K562 (cell line): Measurements from ENCODE around the gene EPHA2.

Experiments
- CTCF ChIP-seq, 3 experiments: IDR thresholded peaks in 2 of 3; conservative IDR thresholded peaks in 1 of 3; 2 replicates each; pipeline ENCODE4 v1.5.1; 2011 to 2012; ENCODE audit warnings: low read length in 3 of 3, mild to moderate bottlenecking in 3 of 3, control low read depth in 2 of 3, improper control_type of control experiment in 1 of 3, inconsistent platforms in 1 of 3, low read depth in 1 of 3, mixed read lengths in 1 of 3, moderate library complexity in 1 of 3; ENCODE audit not compliant: insufficient read depth in 2 of 3
- HDAC6 ChIP-seq: IDR thresholded peaks from 2 replicates; pipeline ENCODE4 v1.6.1; 2012; ENCODE audit warnings: low read depth, mild to moderate bottlenecking, control low read depth, inconsistent platforms, low read length, moderate library complexity
- IRF1 ChIP-seq: sonication (generic); formaldehyde crosslinking; IDR thresholded peaks from 2 replicates; pipeline ENCODE4 v1.8.0; 2022; ENCODE audit warnings: missing genetic modification reagents, mild to moderate bottlenecking, borderline replicate concordance
- KLF16 ChIP-seq: IDR thresholded peaks from 2 replicates; pipeline ENCODE4 v1.6.1; 2016; ENCODE audit warnings: antibody characterized with exemption
- RAD21 ChIP-seq, 2 experiments: fragments of 250-450 bp in 1 of 2; fragments of 450-650 bp in 1 of 2; sonication (Bioruptor Pico) in 1 of 2; formaldehyde crosslinking in 1 of 2; IDR thresholded peaks in 1 of 2; conservative IDR thresholded peaks in 1 of 2; 2 replicates each; pipeline versions ENCODE4 v1.4.0 to v1.8.0; 2020 to 2022; ENCODE audit warnings: mild to moderate bottlenecking in 2 of 2, moderate library complexity in 1 of 2
- SMAD4 ChIP-seq: fragments of 250-450 bp; sonication (Bioruptor Pico); conservative IDR thresholded peaks from 2 replicates; pipeline ENCODE4 v1.8.0; 2021; ENCODE audit warnings: inconsistent platforms, mild to moderate bottlenecking, moderate library complexity
- ZNF217 ChIP-seq: sonication (generic); formaldehyde crosslinking; IDR thresholded peaks from 2 replicates; pipeline ENCODE4 v1.8.0; 2022; ENCODE audit warnings: mild to moderate bottlenecking, missing genetic modification reagents
- ZNF384 ChIP-seq: IDR thresholded peaks from 2 replicates; pipeline ENCODE4 v1.6.1; 2012; ENCODE audit warnings: low read depth, low read length, improper control_type of control experiment

- no peak for TF ChIP-seq HDAC6
- TF ChIP-seq ZNF217 (CRISPR knock-in tag) = no peak
- no peak for TF ChIP-seq CTCF (IDR thresholded peaks at IDR 0.05 in 2 of 3, conservative IDR thresholded peaks at IDR 0.05 in 1 of 3; ENCODE audit: insufficient read depth in 2 of 3, low read depth in 1 of 3, low read length in 3 of 3)
- TF ChIP-seq SMAD4 (CRISPR knock-in tag) = no peak
- TF ChIP-seq ZNF384 = no peak
- TF ChIP-seq KLF16 = no peak
- no peak for TF ChIP-seq RAD21 (CRISPR knock-in tag; conservative IDR thresholded peaks at IDR 0.05 in 1 of 2, IDR thresholded peaks at IDR 0.05 in 1 of 2)
- TF ChIP-seq IRF1 (CRISPR knock-in tag) = no peak
These were observed 39.9 kb downstream of the EPHA2 start for GRCh38 chr1:16116002-16116401.
